Activated CD4-positive, alpha-beta memory T cell treated with anti-CD3 and anti-CD28 coated beads, Interleukin-2, amount 10 ng/mL, durations not matched to agents 7 days and 5 days (primary cell): ENCODE results near the gene STRADB. TPM values are rescaled to one million over a fixed set of nuclear protein-coding genes. Genes with fewer than 3 reads are reported as not detected.
"Not testable (repeated sequence)": the region's sequence is repeated elsewhere in the genome, so short reads cannot be mapped to it uniquely, and the experiment has no call there.

Experiments
- CTCF ChIA-PET: fragments of 350-600 bp; sonication (Branson Sonifier 250); formaldehyde crosslinking; loops from one replicate; lab custom pipeline; 2021; ENCODE audit warnings: antibody characterized with exemption, inconsistent platforms; lab: Charles Lee
- POLR2A ChIA-PET: fragments of 350-600 bp; sonication (Branson Sonifier 250); formaldehyde crosslinking; loops from one replicate; lab custom pipeline; 2021; ENCODE audit warnings: antibody characterized with exemption; lab: Charles Lee
- DNase-seq: peaks from one replicate; pipeline ENCODE4 v3.0.0-alpha.2; 2020
- H3K27ac Mint-ChIP-seq: one replicate; pipeline ENCODE4 v1.8.0; 2021; ENCODE audit warnings: mild to moderate bottlenecking, mixed read lengths
- H3K27me3 Mint-ChIP-seq: one replicate; pipeline ENCODE4 v1.8.0; 2021; ENCODE audit warnings: mixed read lengths
- H3K36me3 Mint-ChIP-seq: one replicate; pipeline ENCODE4 v1.8.0; 2021; ENCODE audit warnings: low read depth, mixed read lengths
- H3K4me1 Mint-ChIP-seq: one replicate; pipeline ENCODE4 v1.8.0; 2021; ENCODE audit warnings: mixed read lengths
- H3K4me3 Mint-ChIP-seq: one replicate; pipeline ENCODE4 v1.8.0; 2021; ENCODE audit warnings: mild to moderate bottlenecking, mixed read lengths
- H3K9me3 Mint-ChIP-seq: one replicate; pipeline ENCODE4 v1.8.0; 2021; ENCODE audit warnings: mixed read lengths
- total RNA-seq, 2 experiments: library from RNA; stranded (reverse); gene quantifications; one replicate each; pipeline ENCODE4 v1.2.3, GENCODE V29; 2021

Gene STRADB
- total RNA-seq, 2 experiments from 2014 or later, result 18.9 to 19.2 TPM

- H3K36me3 Mint-ChIP-seq, result peaks cover 7% of the 10 kb centered on the region
- ChIA-PET CTCF (interaction anchor here (1.0 kb wide), 1 partner anchor 13 kb away, joined by 3 read pairs; no protein-coding TSS in a partner anchor), POLR2A (no interaction called here)
- no peak overlapping the region for H3K4me3 Mint-ChIP-seq
- no peaks in the 10 kb centered on the region for H3K4me1 Mint-ChIP-seq
- no peaks in the 10 kb centered on the region for H3K9me3 Mint-ChIP-seq
- no peak for DNase-seq
- H3K27me3 Mint-ChIP-seq, result peaks cover 2% of the 10 kb centered on the region
- H3K27ac Mint-ChIP-seq, result no peak overlapping the region
Measured at GRCh38 chr2:201482543-201482942, 31.0 kb downstream of the STRADB start.

GRCh38 chr2:201483342-201483741 is 31.8 kb downstream of the STRADB start:
- Mint-ChIP-seq H3K9me3 (no peaks in the 10 kb centered on the region), H3K27me3 (peaks cover 2% of the 10 kb centered on the region), H3K4me3 (no peak overlapping the region), H3K4me1 (no peaks in the 10 kb centered on the region), H3K36me3 (peaks cover 4% of the 10 kb centered on the region), H3K27ac (no peak overlapping the region)
- no peak for DNase-seq
- ChIA-PET POLR2A (no interaction called here), CTCF (interaction anchor here (0.6 kb wide), 1 partner anchor 32 kb away, joined by 3 read pairs; the partner anchor contains the start of genes STRADB and TRAK2)

GRCh38 chr2:201483758-201484157 is 32.2 kb downstream of the STRADB start:
- H3K27me3 Mint-ChIP-seq, H3K27ac Mint-ChIP-seq, H3K36me3 Mint-ChIP-seq, H3K4me3 Mint-ChIP-seq, H3K4me1 Mint-ChIP-seq, H3K9me3 Mint-ChIP-seq, POLR2A ChIA-PET, DNase-seq: not testable (repeated sequence)
- CTCF ChIA-PET, result interaction anchor here (0.6 kb wide), 1 partner anchor 32 kb away, joined by 3 read pairs; the partner anchor contains the start of genes STRADB and TRAK2

- Mint-ChIP-seq H3K36me3 (no peaks in the 10 kb centered on the region), H3K27ac (no peak overlapping the region), H3K4me3 (no peak overlapping the region), H3K9me3 (no peaks in the 10 kb centered on the region), H3K27me3 (peaks cover 4% of the 10 kb centered on the region), H3K4me1 (no peaks in the 10 kb centered on the region)
- DNase-seq, result no peak
- ChIA-PET CTCF (no interaction called here), POLR2A (no interaction called here)
Measured at GRCh38 chr2:201484805-201485204, 33.3 kb downstream of the STRADB start.

- no peaks in the 10 kb centered on the region for H3K4me1 Mint-ChIP-seq
- H3K36me3 Mint-ChIP-seq, result no peaks in the 10 kb centered on the region
- no peak overlapping the region for H3K27ac Mint-ChIP-seq
- peaks cover 24% of the 10 kb centered on the region for H3K27me3 Mint-ChIP-seq
- DNase-seq, result no peak
- H3K9me3 Mint-ChIP-seq, result no peaks in the 10 kb centered on the region
- H3K4me3 Mint-ChIP-seq, result no peak overlapping the region
- ChIA-PET CTCF (no interaction called here), POLR2A (no interaction called here)
Measured at GRCh38 chr2:201490291-201490690, 38.8 kb downstream of the STRADB start.

GRCh38 chr2:201496785-201497184 is 45.2 kb downstream of the STRADB start:
- Mint-ChIP-seq H3K36me3 (peaks cover under 1% of the 10 kb centered on the region), H3K9me3 (peaks cover 1% of the 10 kb centered on the region), H3K4me3 (no peak overlapping the region), H3K27me3 (peaks cover 15% of the 10 kb centered on the region), H3K27ac (no peak overlapping the region), H3K4me1 (no peaks in the 10 kb centered on the region)
- no peak for DNase-seq
- CTCF ChIA-PET, result no interaction called here
- POLR2A ChIA-PET, result no interaction called here

DNA sequence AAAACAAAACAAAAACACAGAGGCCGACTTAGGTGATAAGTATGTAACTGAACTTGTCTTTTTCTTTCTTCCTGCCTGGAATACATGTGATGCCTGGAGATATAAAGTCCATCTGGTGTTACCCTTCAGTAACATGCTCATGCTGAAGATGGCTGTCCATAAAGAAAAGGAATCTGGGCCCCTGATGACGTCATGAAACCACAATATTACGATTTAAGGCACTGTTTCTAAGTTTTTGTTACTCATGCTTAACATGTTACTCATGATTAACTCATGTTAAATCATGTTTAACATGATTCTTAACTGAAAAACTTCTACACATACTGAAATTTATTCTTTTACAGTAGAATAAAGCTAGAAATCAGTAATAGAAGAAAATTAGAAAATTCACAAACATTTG is 49.0 kb downstream of the STRADB start:
- Mint-ChIP-seq H3K4me3 (no peak overlapping the region), H3K4me1 (no peaks in the 10 kb centered on the region), H3K9me3 (peaks cover 16% of the 10 kb centered on the region), H3K27me3 (no peaks in the 10 kb centered on the region), H3K27ac (no peak overlapping the region), H3K36me3 (peaks cover 2% of the 10 kb centered on the region)
- no peak for DNase-seq
- ChIA-PET POLR2A (no interaction called here), CTCF (no interaction called here)

- POLR2A ChIA-PET, result no interaction called here
- H3K36me3 Mint-ChIP-seq, result peaks cover 2% of the 10 kb centered on the region
- H3K9me3 Mint-ChIP-seq, result peaks cover 20% of the 10 kb centered on the region
- DNase-seq, result no peak
- H3K4me1 Mint-ChIP-seq, result no peaks in the 10 kb centered on the region
- CTCF ChIA-PET, result interaction anchor here (0.7 to 1.0 kb wide), 5 partner anchors 34 to 898 kb away, joined by 3 to 4 read pairs (median 4); no protein-coding TSS in a partner anchor
- H3K27me3 Mint-ChIP-seq, result no peaks in the 10 kb centered on the region
- H3K27ac Mint-ChIP-seq, result no peak overlapping the region
- no peak overlapping the region for H3K4me3 Mint-ChIP-seq
Measured at GRCh38 chr2:201502713-201503112, 51.2 kb downstream of the STRADB start.

GRCh38 chr2:201507725-201508124 is 56.2 kb downstream of the STRADB start:
- DNase-seq, result no peak
- POLR2A ChIA-PET, result no interaction called here

DNA sequence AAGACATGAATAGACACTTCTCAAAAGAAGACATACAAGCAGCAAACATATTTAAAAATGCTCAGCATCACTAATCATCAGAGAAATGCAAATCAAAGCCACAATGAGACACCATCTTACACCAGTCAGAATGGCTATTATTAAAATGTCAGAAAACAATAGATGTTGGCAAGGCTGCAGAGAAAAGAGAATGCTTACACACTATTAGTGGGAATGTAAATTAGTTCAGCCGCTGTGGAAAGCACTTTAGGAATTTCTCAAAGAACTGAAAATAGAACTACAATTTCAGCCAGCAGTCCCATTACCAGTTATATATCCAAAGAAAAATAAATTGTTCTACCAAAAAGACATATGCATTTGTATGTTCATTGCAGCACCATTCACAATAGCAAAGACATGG is 61.7 kb downstream of the STRADB start:
- DNase-seq, result no peak
- Mint-ChIP-seq H3K27ac (no peak overlapping the region), H3K27me3 (no peaks in the 10 kb centered on the region), H3K4me1 (no peaks in the 10 kb centered on the region), H3K9me3 (peaks cover 2% of the 10 kb centered on the region), H3K4me3 (no peak overlapping the region), H3K36me3 (no peaks in the 10 kb centered on the region)
- ChIA-PET CTCF (no interaction called here), POLR2A (no interaction called here)

More at GRCh38 chr2:201507725-201508124, 56.2 kb downstream of the STRADB start:
- no peak overlapping the region for H3K4me3 Mint-ChIP-seq
- H3K27ac Mint-ChIP-seq, result no peak overlapping the region
- no peaks in the 10 kb centered on the region for H3K27me3 Mint-ChIP-seq
- no peaks in the 10 kb centered on the region for H3K4me1 Mint-ChIP-seq
- no peaks in the 10 kb centered on the region for H3K36me3 Mint-ChIP-seq
- CTCF ChIA-PET, result interaction anchor here (0.5 kb wide), 1 partner anchor 58 kb away, joined by 7 read pairs; no protein-coding TSS in a partner anchor
- H3K9me3 Mint-ChIP-seq, result peaks cover 14% of the 10 kb centered on the region

DNA sequence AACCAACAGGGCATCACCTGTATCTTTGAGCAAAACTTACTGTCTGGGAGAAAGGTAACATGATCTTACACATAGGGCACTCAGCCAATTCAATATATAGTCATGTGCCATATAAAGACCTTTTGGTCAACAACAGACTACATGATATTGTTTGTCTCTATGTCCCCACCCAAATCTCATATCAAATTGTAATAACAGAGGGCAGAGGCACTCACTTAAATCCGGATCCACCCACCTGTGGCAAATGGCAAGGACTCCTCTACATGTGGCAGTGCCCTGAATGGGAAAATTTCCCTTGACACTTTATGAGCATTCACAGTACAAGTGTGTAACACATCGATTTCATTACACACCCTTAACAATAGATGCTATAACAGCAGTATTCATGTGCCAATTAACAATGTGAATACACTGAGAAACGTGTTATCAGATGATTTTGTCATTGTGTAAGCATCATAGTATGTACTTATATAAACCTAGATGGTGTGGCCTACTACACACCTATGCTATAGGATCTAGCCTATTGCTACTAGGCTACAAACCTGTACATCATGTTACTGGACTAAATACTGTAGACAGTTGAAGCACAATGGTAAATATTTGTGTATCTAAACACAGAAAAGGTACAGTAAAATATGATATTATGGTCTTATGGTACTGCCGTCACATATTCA is 64.2 kb downstream of the STRADB start:
- CTCF ChIA-PET, result no interaction called here
- Mint-ChIP-seq H3K27me3 (no peaks in the 10 kb centered on the region), H3K4me3 (no peak overlapping the region), H3K27ac (no peak overlapping the region), H3K4me1 (no peaks in the 10 kb centered on the region), H3K36me3 (no peaks in the 10 kb centered on the region), H3K9me3 (peaks cover 10% of the 10 kb centered on the region)
- no peak for DNase-seq
- POLR2A ChIA-PET, result no interaction called here

- DNase-seq, result no peak
- no peak overlapping the region for H3K27ac Mint-ChIP-seq
- no peak overlapping the region for H3K4me3 Mint-ChIP-seq
Measured at GRCh38 chr2:201517094-201517493, 65.6 kb downstream of the STRADB start.

GRCh38 chr2:201520201-201520600 is 68.7 kb downstream of the STRADB start:
- Mint-ChIP-seq H3K4me3 (no peak overlapping the region), H3K4me1 (peaks cover 1% of the 10 kb centered on the region), H3K27ac (no peak overlapping the region), H3K9me3 (peaks cover 29% of the 10 kb centered on the region), H3K36me3 (peaks cover 11% of the 10 kb centered on the region), H3K27me3 (peaks cover 3% of the 10 kb centered on the region)
- POLR2A ChIA-PET, result no interaction called here
- no peak for DNase-seq
- CTCF ChIA-PET, result no interaction called here

More at GRCh38 chr2:201517094-201517493, 65.6 kb downstream of the STRADB start:
- H3K36me3 Mint-ChIP-seq, result peaks cover 5% of the 10 kb centered on the region
- H3K9me3 Mint-ChIP-seq, result peaks cover 18% of the 10 kb centered on the region
- ChIA-PET CTCF (no interaction called here), POLR2A (interaction anchor here (0.6 kb wide), 1 partner anchor 401 kb away, joined by 3 read pairs; the partner anchor contains the start of gene CFLAR)
- H3K4me1 Mint-ChIP-seq, result no peaks in the 10 kb centered on the region
- H3K27me3 Mint-ChIP-seq, result no peaks in the 10 kb centered on the region

GRCh38 chr2:201522965-201523364 is 71.4 kb downstream of the STRADB start:
- no peak for DNase-seq
- Mint-ChIP-seq H3K4me3 (no peak overlapping the region), H3K27ac (no peak overlapping the region), H3K9me3 (peaks cover 27% of the 10 kb centered on the region), H3K27me3 (peaks cover 3% of the 10 kb centered on the region), H3K36me3 (peaks cover 17% of the 10 kb centered on the region), H3K4me1 (peaks cover 5% of the 10 kb centered on the region)
- CTCF ChIA-PET, result no interaction called here
- POLR2A ChIA-PET, result no interaction called here
